Neuronal stem cell (in vitro differentiated cells): Measurements from ENCODE around the gene TNNI2.

ENCODE experiments used
- DNase-seq: peaks from one replicate; pipeline ENCODE4 v3.0.0-alpha.2; 2013; ENCODE audit warnings: low spot score
- H2AFZ ChIP-seq: one replicate; pipeline ENCODE4 v1.6.1; 2013; ENCODE audit warnings: mild to moderate bottlenecking, low read length, inconsistent platforms
- H2AK5ac ChIP-seq: 2 replicates; pipeline ENCODE4 v1.6.1; 2013; ENCODE audit warnings: low read depth, mild to moderate bottlenecking, inconsistent platforms, low read length, moderate library complexity, mixed read lengths
- H2BK120ac ChIP-seq: 2 replicates; pipeline ENCODE4 v1.6.1; 2013; ENCODE audit warnings: low read depth, mild to moderate bottlenecking, inconsistent platforms, low read length, moderate library complexity, mixed read lengths
- H2BK12ac ChIP-seq: one replicate; pipeline ENCODE4 v1.6.1; 2013; ENCODE audit warnings: low read length, inconsistent platforms
- H2BK15ac ChIP-seq: 2 replicates; pipeline ENCODE4 v1.6.1; 2013; ENCODE audit warnings: mild to moderate bottlenecking, low read length, inconsistent platforms, mixed read lengths
- H2BK5ac ChIP-seq: one replicate; pipeline ENCODE4 v1.6.1; 2013; ENCODE audit warnings: inconsistent platforms, mild to moderate bottlenecking, low read length, moderate library complexity
- H3K14ac ChIP-seq: one replicate; pipeline ENCODE4 v1.6.1; 2013; ENCODE audit warnings: low read length, inconsistent platforms
- H3K18ac ChIP-seq: 2 replicates; pipeline ENCODE4 v1.6.1; 2013; ENCODE audit warnings: low read length, inconsistent platforms
- H3K23ac ChIP-seq: 2 replicates; pipeline ENCODE4 v1.6.1; 2013; ENCODE audit warnings: low read depth, mild to moderate bottlenecking, mixed read lengths, low read length, inconsistent platforms; ENCODE audit not compliant: poor library complexity
- H3K27ac ChIP-seq: replicated peaks from 3 replicates; pipeline ENCODE4 v1.5.1; 2013; ENCODE audit warnings: low read length, inconsistent platforms
- H3K27me3 ChIP-seq, 3 experiments: 2 replicates each; pipeline ENCODE4 v1.6.1; 2013; ENCODE audit warnings: low read length in 3 of 3, mild to moderate bottlenecking in 2 of 3, inconsistent platforms in 1 of 3, low read depth in 1 of 3, mixed read lengths in 1 of 3, moderate library complexity in 1 of 3; ENCODE audit not compliant: control insufficient read depth in 3 of 3, insufficient read depth in 3 of 3
- H3K36me3 ChIP-seq, 2 donors: replicated peaks in 1 of 2; 2 replicates each; pipeline ENCODE4 v1.6.1; 2013; ENCODE audit warnings: low read length in 2 of 2; ENCODE audit not compliant: control insufficient read depth in 2 of 2, insufficient read depth in 2 of 2
- H3K4ac ChIP-seq: 2 replicates; pipeline ENCODE4 v1.6.1; 2013; ENCODE audit warnings: inconsistent platforms, mild to moderate bottlenecking, low read length, moderate library complexity
- H3K4me1 ChIP-seq, 2 donors: 1 replicate in 1 of 2; 2 replicates in 1 of 2; pipeline ENCODE4 v1.6.1; 2013; ENCODE audit warnings: low read length in 2 of 2, low read depth in 1 of 2; ENCODE audit not compliant: control insufficient read depth in 2 of 2, insufficient read depth in 1 of 2
- H3K4me2 ChIP-seq: one replicate; pipeline ENCODE4 v1.6.1; 2013; ENCODE audit warnings: mild to moderate bottlenecking, low read length, inconsistent platforms; ENCODE audit not compliant: insufficient read depth, poor library complexity, severe bottlenecking
- H3K4me3 ChIP-seq, 2 donors: 2 replicates each; pipeline ENCODE4 v1.5.1; 2013; ENCODE audit warnings: low read length in 2 of 2, mild to moderate bottlenecking in 2 of 2, inconsistent platforms in 1 of 2, moderate library complexity in 1 of 2
- H3K79me1 ChIP-seq: one replicate; pipeline ENCODE4 v1.6.1; 2013; ENCODE audit warnings: low read depth, mild to moderate bottlenecking, inconsistent platforms, low read length, moderate library complexity
- H3K9ac ChIP-seq: one replicate; pipeline ENCODE4 v1.6.1; 2013; ENCODE audit warnings: mild to moderate bottlenecking, low read depth, low read length, inconsistent platforms; ENCODE audit not compliant: poor library complexity
- H3K9me3 ChIP-seq, 2 donors: replicated peaks in 1 of 2; 2 replicates each; pipeline versions ENCODE3 to v1.6.1; 2013; ENCODE audit warnings: low read length in 2 of 2, mild to moderate bottlenecking in 2 of 2, inconsistent platforms in 1 of 2, low read depth in 1 of 2, mixed read lengths in 1 of 2, moderate library complexity in 1 of 2; ENCODE audit not compliant: control insufficient read depth in 2 of 2, insufficient read depth in 1 of 2
- H4K8ac ChIP-seq: one replicate; pipeline ENCODE4 v1.6.1; 2013; ENCODE audit warnings: low read depth, mild to moderate bottlenecking, inconsistent platforms, low read length, moderate library complexity
- H4K91ac ChIP-seq: one replicate; pipeline ENCODE4 v1.6.1; 2013; ENCODE audit warnings: low read length, low read depth, mild to moderate bottlenecking, inconsistent platforms; ENCODE audit not compliant: poor library complexity
- WGBS, 2 donors: extraction: QIAGEN DNeasy Blood & Tissue Kit; methylation state at CpG; one replicate each; pipeline ENCODE4 v1.1.7; 2013; ENCODE audit warnings: missing lambda C conversion rate in 2 of 2, mixed read lengths in 1 of 2; ENCODE audit not compliant: insufficient read length in 2 of 2, insufficient replicate concordance in 1 of 2; ENCODE audit errors: extremely low coverage in 2 of 2; 5-methylcytosine and 5-hydroxymethylcytosine counted together

Gene TNNI2

GRCh38 chr11:1855886-1856265 is 17.1 kb downstream of the TNNI2 start:
- H2BK15ac ChIP-seq: peak overlapping the region; percentile 34
- peaks cover 0 to 5% of the 10 kb centered on the region in 2 donors for H3K4me1 ChIP-seq
- H3K9ac ChIP-seq: peak overlapping the region; percentile 57
- no peaks in the 10 kb centered on the region for H3K36me3 ChIP-seq
- no peak overlapping the region for H2BK5ac ChIP-seq
- H3K27ac ChIP-seq: no peak overlapping the region
- peak overlapping the region; percentile 52 for H3K18ac ChIP-seq
- no peak overlapping the region for H2AFZ ChIP-seq
- peaks cover 1% of the 10 kb centered on the region for H3K79me1 ChIP-seq
- no CpG with 5 or more reads among the region's 11 CpGs for WGBS, 2 donors
- no peak overlapping the region for H2BK120ac ChIP-seq
- H3K27me3 ChIP-seq: peaks cover 0 to 20% (median 0%) of the 10 kb centered on the region in 3 experiments
- no peak overlapping the region for H3K4me2 ChIP-seq
- H3K9me3 ChIP-seq: no peaks in the 10 kb centered on the region
- H4K91ac ChIP-seq: peak overlapping the region; percentile 5
- H3K4me3 ChIP-seq: no peak overlapping the region
- no peak overlapping the region for H3K4ac ChIP-seq
- peak overlapping the region; percentile 95 for H2BK12ac ChIP-seq
- no peak overlapping the region for H3K23ac ChIP-seq
- no peak for DNase-seq
- H3K14ac ChIP-seq: no peak overlapping the region
- peak overlapping the region; percentile 12 for H2AK5ac ChIP-seq
- H4K8ac ChIP-seq: no peak overlapping the region

GRCh38 chr11:1856306-1857005 is 17.7 kb downstream of the TNNI2 start:
- Histone ChIP-seq H3K79me1 (peaks cover 1% of the 10 kb centered on the region), H2BK5ac (no peak overlapping the region), H2AFZ (no peak overlapping the region), H4K8ac (no peak overlapping the region), H3K9ac (no peak overlapping the region), H3K23ac (no peak overlapping the region), H3K4me1 (peaks cover 0 to 5% of the 10 kb centered on the region in 2 donors), H3K9me3 (no peaks in the 10 kb centered on the region), H2BK120ac (no peak overlapping the region), H3K4me3 (no peak overlapping the region), H3K27ac (no peak overlapping the region), H3K18ac (peak overlapping the region; percentile 52), H2AK5ac (peak overlapping the region; percentile 12), H3K4me2 (no peak overlapping the region), H4K91ac (peak overlapping the region; percentile 5), H3K4ac (no peak overlapping the region), H3K27me3 (peaks cover 0 to 18% (median 0%) of the 10 kb centered on the region in 3 experiments), H3K14ac (no peak overlapping the region), H2BK15ac (peak overlapping the region; percentile 34), H2BK12ac (no peak overlapping the region), H3K36me3 (no peaks in the 10 kb centered on the region)
- no CpG with 5 or more reads among the region's 13 CpGs for WGBS, 2 donors
- no peak for DNase-seq

GRCh38 chr11:1857064-1857463 is 18.3 kb downstream of the TNNI2 start:
- no peak for DNase-seq
- Histone ChIP-seq H3K4ac (no peak overlapping the region), H2BK12ac (peak overlapping the region; percentile 41), H3K9ac (peak overlapping the region; percentile 50), H2BK5ac (no peak overlapping the region), H4K8ac (no peak overlapping the region), H2AFZ (no peak overlapping the region), H4K91ac (no peak overlapping the region), H2BK120ac (no peak overlapping the region), H3K23ac (peak overlapping the region; percentile 75), H3K27ac (no peak overlapping the region), H3K14ac (no peak overlapping the region), H3K4me3 (no peak overlapping the region), H3K4me2 (no peak overlapping the region), H2AK5ac (peak overlapping the region; percentile 12), H3K9me3 (no peaks in the 10 kb centered on the region), H3K79me1 (peaks cover 1% of the 10 kb centered on the region), H3K4me1 (peaks cover 0 to 5% of the 10 kb centered on the region in 2 donors), H3K18ac (peak overlapping the region; percentile 85), H3K27me3 (peaks cover 0 to 17% (median 0%) of the 10 kb centered on the region in 3 experiments), H2BK15ac (peak overlapping the region; percentile 62), H3K36me3 (no peaks in the 10 kb centered on the region)
- WGBS, 2 donors: no CpG with 5 or more reads among the region's 11 CpGs

DNA sequence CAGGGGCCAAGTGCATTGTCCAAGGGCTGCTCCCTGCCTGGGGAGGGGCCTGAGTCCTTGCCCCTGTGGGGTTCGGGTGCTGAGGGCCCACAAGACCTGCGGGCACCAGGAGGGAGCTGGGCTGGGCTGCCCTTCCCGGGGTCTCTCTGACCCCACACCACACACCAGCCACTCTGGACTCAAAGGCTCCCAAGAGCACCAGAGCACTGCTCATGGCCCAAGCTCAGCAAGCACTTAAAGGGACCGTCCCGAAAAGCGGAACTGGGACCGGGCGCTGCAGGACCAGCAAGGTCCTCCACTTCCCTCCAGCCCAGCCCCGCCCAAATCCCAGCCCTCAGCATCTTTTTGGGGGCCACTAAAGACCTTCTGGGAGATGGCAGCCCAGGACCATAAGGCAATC is 19.4 kb downstream of the TNNI2 start:
- H3K4me2 ChIP-seq: no peak overlapping the region
- no peak for DNase-seq
- H3K9ac ChIP-seq: no peak overlapping the region
- no peaks in the 10 kb centered on the region for H3K9me3 ChIP-seq
- H3K27ac ChIP-seq: no peak overlapping the region
- H3K4me1 ChIP-seq: peaks cover 0 to 7% of the 10 kb centered on the region in 2 donors
- no peak overlapping the region for H3K4ac ChIP-seq
- H3K79me1 ChIP-seq: peaks cover 1% of the 10 kb centered on the region
- peak overlapping the region; percentile 90 for H2BK15ac ChIP-seq
- no peak overlapping the region for H4K91ac ChIP-seq
- no peak overlapping the region for H2BK5ac ChIP-seq
- no peak overlapping the region for H2AFZ ChIP-seq
- H3K18ac ChIP-seq: peak overlapping the region; percentile 11
- H4K8ac ChIP-seq: no peak overlapping the region
- peak overlapping the region; percentile 17 for H3K14ac ChIP-seq
- no peaks in the 10 kb centered on the region for H3K36me3 ChIP-seq
- H2BK12ac ChIP-seq: peak overlapping the region; percentile 6
- H3K4me3 ChIP-seq: no peak overlapping the region
- peaks cover 0 to 15% (median 0%) of the 10 kb centered on the region in 3 experiments for H3K27me3 ChIP-seq
- peak overlapping the region; percentile 77 for H3K23ac ChIP-seq
- peak overlapping the region; percentile 64 for H2AK5ac ChIP-seq
- no peak overlapping the region for H2BK120ac ChIP-seq
- no CpG with 5 or more reads among the region's 9 CpGs for WGBS, 2 donors
